NB4 (cell line): ENCODE results near the gene OR51L1.
"Not testable (repeated sequence)": the region's sequence is repeated elsewhere in the genome, so short reads cannot be mapped to it uniquely, and the experiment has no call there.

Experiments
- DNase-seq: peaks from one replicate; pipeline ENCODE4 v3.0.0; 2010; ENCODE audit warnings: low read depth
- H3K4me3 ChIP-seq: one replicate; pipeline ENCODE4 v1.5.1; 2011; ENCODE audit warnings: mild to moderate bottlenecking, low read depth, low read length, moderate library complexity
- CTCF ChIP-seq: IDR thresholded peaks from one replicate; pipeline ENCODE4 v1.5.1; 2012; ENCODE audit warnings: low read depth, low read length
- MYC ChIP-seq: IDR thresholded peaks from 2 replicates; pipeline ENCODE4 v1.6.1; 2011; ENCODE audit warnings: low read depth, low read length
- POLR2A ChIP-seq: IDR thresholded peaks from 2 replicates; pipeline ENCODE4 v1.6.1; 2011; ENCODE audit warnings: mild to moderate bottlenecking; ENCODE audit not compliant: insufficient read length; ENCODE audit errors: extremely low read depth
- TF ChIP-seq, protein P1 (sequence below): IDR thresholded peaks from 2 replicates; pipeline ENCODE4 v1.6.1; 2011; ENCODE audit warnings: low read depth, low read length

OR51L1 gene, protein sequence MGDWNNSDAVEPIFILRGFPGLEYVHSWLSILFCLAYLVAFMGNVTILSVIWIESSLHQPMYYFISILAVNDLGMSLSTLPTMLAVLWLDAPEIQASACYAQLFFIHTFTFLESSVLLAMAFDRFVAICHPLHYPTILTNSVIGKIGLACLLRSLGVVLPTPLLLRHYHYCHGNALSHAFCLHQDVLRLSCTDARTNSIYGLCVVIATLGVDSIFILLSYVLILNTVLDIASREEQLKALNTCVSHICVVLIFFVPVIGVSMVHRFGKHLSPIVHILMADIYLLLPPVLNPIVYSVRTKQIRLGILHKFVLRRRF

GRCh38 chr11:4994551-4994950 is at the start of gene OR51L1:
Gene OR51L1, plus strand, starts transcription at chr11:4994851. Its CDS starts 4,132 bp downstream, at chr11:4998983.
- DNase-seq: no peak
- no peak within 1 kb of the TSS for H3K4me3 ChIP-seq
- TF ChIP-seq, protein P1, sequence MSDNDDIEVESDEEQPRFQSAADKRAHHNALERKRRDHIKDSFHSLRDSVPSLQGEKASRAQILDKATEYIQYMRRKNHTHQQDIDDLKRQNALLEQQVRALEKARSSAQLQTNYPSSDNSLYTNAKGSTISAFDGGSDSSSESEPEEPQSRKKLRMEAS: no peak
- TF ChIP-seq POLR2A (no peak), MYC (no peak), CTCF (no peak)

DNA sequence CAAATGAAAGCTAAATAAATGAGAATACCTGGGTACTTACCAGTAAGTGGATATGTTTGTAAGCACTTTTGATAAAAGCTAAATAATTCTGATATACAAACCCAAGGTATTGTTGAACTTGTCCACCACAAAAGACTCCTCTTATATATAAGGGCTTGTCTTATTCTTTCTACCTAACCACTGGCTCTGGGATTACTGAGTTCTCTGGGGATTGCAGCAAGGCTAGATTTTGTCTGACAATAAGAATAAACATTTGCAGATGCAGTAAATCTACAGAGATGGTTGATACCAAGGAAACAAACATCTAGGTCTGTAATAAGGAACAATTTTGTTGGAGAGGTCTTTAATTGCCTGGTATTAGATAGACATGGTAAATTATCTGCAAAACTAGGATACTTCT is 47.1 kb upstream of the OR51L1 start, which contains the start of gene OR51A4:
Gene OR51A4, minus strand, starts transcription at position 101 of the 400 bp plus-strand sequence. CDS start 505 bp downstream, outside the sequence.
- H3K4me3 ChIP-seq: no peak within 1 kb of the TSS
- TF ChIP-seq POLR2A (no peak), MYC (no peak), CTCF (no peak)
- TF ChIP-seq, protein P1: no peak
- DNase-seq: no peak

GRCh38 chr11:4955613-4956012 is 39.0 kb upstream of the OR51L1 start, which contains the start of gene OR51A2:
Gene OR51A2, minus strand, starts transcription at chr11:4955713. Its CDS starts 0 bp downstream, at chr11:4955713.
- H3K4me3 ChIP-seq, DNase-seq: not testable (repeated sequence)

DNA sequence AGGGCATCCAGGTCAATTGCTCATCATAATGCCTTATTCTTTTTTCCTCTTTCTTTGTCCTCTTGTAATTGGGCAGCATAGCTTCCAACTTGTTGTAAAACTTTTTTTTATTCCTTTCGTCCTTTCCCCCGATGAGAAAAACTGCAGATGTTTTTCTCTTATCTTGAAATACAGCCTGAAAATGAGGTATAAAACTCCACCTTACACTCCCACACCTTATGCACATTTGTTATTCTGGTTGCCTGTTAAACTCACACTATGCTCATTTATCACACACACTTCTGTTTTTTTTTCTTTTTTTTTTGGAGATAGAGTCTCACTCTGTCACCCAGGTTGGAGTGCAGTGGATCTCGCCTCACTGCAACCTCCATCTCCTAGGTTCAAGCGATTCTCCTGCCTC is 37.3 kb upstream of the OR51L1 start:
- no peak for DNase-seq
- no peak overlapping the region for H3K4me3 ChIP-seq
- TF ChIP-seq, protein P1: no peak
- TF ChIP-seq CTCF: no peak
- TF ChIP-seq MYC: no peak
- TF ChIP-seq POLR2A: no peak

GRCh38 chr11:4960877-4961276 is 33.8 kb upstream of the OR51L1 start:
- TF ChIP-seq, protein P1: no peak
- TF ChIP-seq MYC (no peak), POLR2A (no peak), CTCF (no peak)
- DNase-seq: no peak
- no peak overlapping the region for H3K4me3 ChIP-seq

GRCh38 chr11:4962816-4963215 is 31.8 kb upstream of the OR51L1 start:
- no peak overlapping the region for H3K4me3 ChIP-seq
- no peak for DNase-seq
- TF ChIP-seq, protein P1: no peak
- TF ChIP-seq MYC (no peak), CTCF (no peak)
